Transverse colon (tissue), 4 donors: Measurements from ENCODE around the gene HOXA13. TPM values are rescaled to one million over a fixed set of nuclear protein-coding genes. Genes with fewer than 3 reads are reported as not detected.

Experiments
- DNase-seq: peaks from one replicate; pipeline ENCODE4 v3.0.0-alpha.2; 2019
- H3K27ac ChIP-seq, 4 donors: fragments of 200-600 bp; sonication (generic); 2 replicates each; pipeline ENCODE4 v1.5.1; 2016 to 2018; ENCODE audit warnings: inconsistent platforms in 4 of 4
- H3K27me3 ChIP-seq: fragments of 200-600 bp; sonication (generic); 2 replicates; pipeline ENCODE4 v1.5.1; 2017; ENCODE audit warnings: inconsistent platforms
- H3K36me3 ChIP-seq, 4 donors: fragments of 200-600 bp; sonication (generic); 2 replicates each; pipeline ENCODE4 v1.5.1; 2017 to 2019; ENCODE audit warnings: inconsistent platforms in 4 of 4
- H3K4me1 ChIP-seq, 4 donors: fragments of 200-600 bp; sonication (generic); 2 replicates each; pipeline ENCODE4 v1.5.1; 2017 to 2020; ENCODE audit warnings: inconsistent platforms in 4 of 4
- H3K4me3 ChIP-seq, 4 donors: fragments of 200-600 bp; sonication (generic); 1 replicate in 1 of 4; 2 replicates in 3 of 4; pipeline versions ENCODE4 v1.5.1 to v1.6.1; 2017 to 2019; ENCODE audit warnings: inconsistent platforms in 4 of 4
- H3K9me3 ChIP-seq, 2 donors: fragments of 200-600 bp; sonication (generic); 2 replicates each; pipeline ENCODE4 v1.5.1; 2017 to 2019; ENCODE audit warnings: inconsistent platforms in 2 of 2
- CTCF ChIP-seq, 5 experiments: fragments of 200-600 bp in 3 of 5; fragments of 450-650 bp in 2 of 5; sonication (generic) in 3 of 5; IDR thresholded peaks; 1 replicate in 2 of 5; 2 replicates in 3 of 5; pipeline ENCODE4 v1.5.1; 2016 to 2017; ENCODE audit warnings: antibody characterized with exemption in 5 of 5, inconsistent platforms in 3 of 5, mild to moderate bottlenecking in 2 of 5, moderate library complexity in 1 of 5
- EP300 ChIP-seq: sonication (generic); formaldehyde crosslinking; IDR thresholded peaks from one replicate; pipeline ENCODE4 v1.6.1; 2017; ENCODE audit warnings: antibody characterized with exemption, low read depth
- POLR2A ChIP-seq: fragments of 450-650 bp; IDR thresholded peaks from one replicate; pipeline ENCODE4 v1.6.1; 2016; ENCODE audit warnings: antibody characterized with exemption, mild to moderate bottlenecking, moderate library complexity
- POLR2AphosphoS5 ChIP-seq, 3 donors: sonication (generic); formaldehyde crosslinking; IDR thresholded peaks; one replicate each; pipeline ENCODE4 v1.6.1; 2016; ENCODE audit warnings: antibody characterized with exemption in 3 of 3
- WGBS, 2 donors: methylation state at CpG; one replicate each; pipeline ENCODE4 v1.1.5; 2018; ENCODE audit warnings: low coverage in 1 of 2; 5-methylcytosine and 5-hydroxymethylcytosine counted together
- in situ Hi-C, 4 donors: fragments of 200-750 bp; cut with MboI; loops; one replicate each; pipeline versions ENCODE4 v1.15.0 to v1.15.1; 2017; ENCODE audit warnings: low sequenced_read_pairs in 3 of 4, low pct_ligation_motif_present in 1 of 4, low pct_unique_long_range_greater_than_20kb in 1 of 4
- intact Hi-C: fragments of 100-400 bp; cut with DNase I; formaldehyde crosslinking; loops from one replicate; pipeline ENCODE4 v1.15.1; 2023; ENCODE audit warnings: low total_unique reads
- total RNA-seq, 4 donors: library from RNA; depleted of rRNA; stranded (reverse); fragments of >200 nt; gene quantifications; one replicate each; pipeline ENCODE4 v1.1.0, GENCODE V29; 2016

HOXA13 gene
- total RNA-seq, 4 donors from 2014 or later, result 22.5 to 69.9 (median 38.7) TPM

GRCh38 chr7:27152816-27153442 lies 47.0 kb downstream of the HOXA13 start:
- H3K27me3 ChIP-seq, result peaks cover 56% of the 10 kb centered on the region
- H3K9me3 ChIP-seq, result no peaks in the 10 kb centered on the region
- H3K27ac ChIP-seq, result peak overlapping the region; percentile 95 to 99 (median 98)
- DNase-seq, result no peak
- in situ Hi-C loops, result loop anchor here in 3 of 4 donors (10.0 to 25.0 kb wide), 4 partner anchors 788 to 1291 kb away; no protein-coding TSS in a partner anchor
- TF ChIP-seq CTCF (IDR thresholded peaks at IDR 0.05) (no peak), EP300 (no peak), POLR2A (no peak), POLR2AphosphoS5 (IDR thresholded peaks at IDR 0.05) (no peak)
- 16 to 34% methylated on average over 3 to 21 of the region's 22 CpGs for WGBS, 2 donors
- H3K4me1 ChIP-seq, result peaks cover 21 to 71% (median 51%) of the 10 kb centered on the region in 4 donors
- intact Hi-C loops, result no loop called here
- peak overlapping the region in 3 of 4 donors; percentile 71 to 79 (median 73) for H3K4me3 ChIP-seq
- H3K36me3 ChIP-seq, result no peaks in the 10 kb centered on the region

- WGBS, 2 donors, result 5% methylated on average over 53 of the region's 53 CpGs; no CpG with 5 or more reads in 1 of the 2 donors
- DNase-seq, result peak; percentile 84
- intact Hi-C loops, result no loop called here
- peak within 1 kb of the TSS; percentile 95 to 99 (median 98) for H3K27ac ChIP-seq
- peaks cover 59% of the 10 kb centered on the region for H3K27me3 ChIP-seq
- no peaks in the 10 kb centered on the region for H3K9me3 ChIP-seq
- peak within 1 kb of the TSS; percentile 71 to 81 (median 76) for H3K4me3 ChIP-seq
- no peak for TF ChIP-seq CTCF (IDR thresholded peaks at IDR 0.05)
- TF ChIP-seq POLR2A, result peak; percentile 96
- TF ChIP-seq POLR2AphosphoS5 (IDR thresholded peaks at IDR 0.05), result peak; percentile 86 to 98 (median 98)
- no peak for TF ChIP-seq EP300
- H3K4me1 ChIP-seq, result peaks cover 21 to 79% (median 57%) of the 10 kb centered on the region in 4 donors
- no peaks in the 10 kb centered on the region for H3K36me3 ChIP-seq
- in situ Hi-C loops, result loop anchor here in 3 of 4 donors (10.0 to 25.0 kb wide), 4 partner anchors 787 to 1290 kb away; no protein-coding TSS in a partner anchor
Measured at GRCh38 chr7:27151931-27152815, 47.7 kb downstream of the HOXA13 start, which contains the start of gene HOXA3. Gene HOXA3, minus strand, starts transcription at chr7:27152583. Its CDS starts 41,943 bp downstream, at chr7:27110640.

- TF ChIP-seq CTCF (IDR thresholded peaks at IDR 0.05), result no peak
- no peak for TF ChIP-seq EP300
- H3K4me1 ChIP-seq, result peaks cover 21 to 81% (median 61%) of the 10 kb centered on the region in 4 donors
- H3K36me3 ChIP-seq, result no peaks in the 10 kb centered on the region
- peaks cover 64% of the 10 kb centered on the region for H3K27me3 ChIP-seq
- no peaks in the 10 kb centered on the region for H3K9me3 ChIP-seq
- WGBS, 2 donors, result 0% methylated on average over 7 to 27 of the region's 27 CpGs
- intact Hi-C loops (no loop called here), in situ Hi-C loops (loop anchor here in 3 of 4 donors (10.0 to 25.0 kb wide), 4 partner anchors 787 to 1289 kb away; no protein-coding TSS in a partner anchor)
- no peak for DNase-seq
- peak overlapping the region; percentile 71 to 81 (median 76) for H3K4me3 ChIP-seq
- H3K27ac ChIP-seq, result peak overlapping the region; percentile 95 to 99 (median 98)
Measured at GRCh38 chr7:27151341-27151930, 48.5 kb downstream of the HOXA13 start.
